Gastrocnemius medialis (tissue), 4 donors: Measurements from ENCODE around the gene LEP. TPM values are rescaled to one million over a fixed set of nuclear protein-coding genes. Genes with fewer than 3 reads are reported as not detected.
"Not testable (repeated sequence)": the region's sequence is repeated elsewhere in the genome, so short reads cannot be mapped to it uniquely, and the experiment has no call there.

Experiments
- ATAC-seq, 2 donors: fragments of 150-250 bp; one replicate each; pipeline ENCODE4 v1.9.1; 2016
- DNase-seq, 2 donors: peaks; one replicate each; pipeline ENCODE4 v3.0.0-alpha.2; 2019
- H3K27ac ChIP-seq, 4 donors: fragments of 200-600 bp; sonication (generic); 1 replicate in 1 of 4; 2 replicates in 3 of 4; pipeline ENCODE4 v1.5.1; 2016 to 2018; ENCODE audit warnings: mild to moderate bottlenecking in 2 of 4, moderate library complexity in 1 of 4
- H3K27me3 ChIP-seq, 3 donors: fragments of 200-600 bp; sonication (generic) in 2 of 3; 1 replicate in 1 of 3; 2 replicates in 2 of 3; pipeline versions ENCODE4 v1.5.1 to v1.6.0; 2016 to 2019; ENCODE audit warnings: mild to moderate bottlenecking in 1 of 3, moderate library complexity in 1 of 3
- H3K36me3 ChIP-seq, 2 donors: fragments of 200-600 bp; sonication (generic) in 1 of 2; one replicate each; pipeline ENCODE4 v1.5.1; 2017 to 2018
- H3K4me1 ChIP-seq, 2 donors: fragments of 200-600 bp; sonication (generic) in 1 of 2; one replicate each; pipeline ENCODE4 v1.5.1; 2016 to 2017; ENCODE audit warnings: mild to moderate bottlenecking in 2 of 2
- H3K4me3 ChIP-seq, 4 donors: fragments of 200-600 bp; sonication (generic) in 3 of 4; 1 replicate in 1 of 4; 2 replicates in 3 of 4; pipeline ENCODE4 v1.5.1; 2016 to 2019; ENCODE audit warnings: mild to moderate bottlenecking in 2 of 4
- H3K9me3 ChIP-seq, 3 donors: fragments of 200-600 bp; sonication (generic) in 2 of 3; 1 replicate in 1 of 3; 2 replicates in 2 of 3; pipeline ENCODE4 v1.5.1; 2016 to 2019
- POLR2A ChIP-seq, 2 donors: fragments of 450-650 bp; IDR thresholded peaks; one replicate each; pipeline ENCODE4 v1.6.1; 2017; ENCODE audit warnings: antibody characterized with exemption in 2 of 2, mild to moderate bottlenecking in 2 of 2, moderate library complexity in 2 of 2
- in situ Hi-C, 4 donors: fragments of 200-750 bp; cut with MboI; loops; one replicate each; pipeline versions ENCODE4 v1.15.0 to v1.8.0; 2017; ENCODE audit warnings: low sequenced_read_pairs in 4 of 4
- intact Hi-C: fragments of 100-400 bp; cut with DNase I; formaldehyde crosslinking; loops from one replicate; pipeline ENCODE4 v1.15.1; 2023; ENCODE audit warnings: low total_unique reads
- total RNA-seq, 4 donors: library from RNA; depleted of rRNA; stranded (reverse); fragments of >200 nt; gene quantifications; one replicate each; pipeline versions ENCODE4 v1.1.0 to v1.2.3, GENCODE V29; 2016
- TF ChIP-seq, protein P1 (sequence below), 5 experiments: fragments of 450-650 bp in 3 of 5; fragments of 200-600 bp in 2 of 5; sonication (generic) in 2 of 5; IDR thresholded peaks in 4 of 5; conservative IDR thresholded peaks in 1 of 5; 1 replicate in 4 of 5; 2 replicates in 1 of 5; pipeline ENCODE4 v1.5.1; 2016 to 2019; ENCODE audit warnings: antibody characterized with exemption in 5 of 5, mild to moderate bottlenecking in 3 of 5, moderate library complexity in 3 of 5

Gene LEP
- total RNA-seq, 4 donors from 2014 or later = 0.11 to 0.46 TPM; not detected in 2

DNA sequence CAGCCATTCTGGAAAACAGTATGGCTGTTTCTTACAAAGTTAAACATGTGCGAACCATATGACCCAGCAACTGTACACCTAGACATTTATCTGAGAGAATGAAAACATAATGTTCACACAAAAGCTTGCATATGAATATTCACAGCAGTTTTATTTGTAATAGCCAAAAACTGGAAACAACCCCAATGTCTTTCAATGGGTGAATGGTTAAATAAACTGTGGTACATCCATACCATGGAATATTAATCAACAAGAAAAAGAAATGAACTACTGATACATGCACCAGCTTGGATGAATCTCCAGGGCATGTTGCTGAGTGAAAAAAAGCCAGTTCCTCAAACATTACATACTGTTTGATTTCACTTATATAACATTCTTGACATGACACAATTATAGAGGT lies 37.3 kb downstream of the LEP start:
- no peaks in the 10 kb centered on the region for H3K9me3 ChIP-seq
- no peaks in the 10 kb centered on the region for H3K4me1 ChIP-seq
- intact Hi-C loops = no loop called here
- DNase-seq (no peak), ATAC-seq (no peak)
- peaks cover 0 to 6% of the 10 kb centered on the region in 2 donors for H3K36me3 ChIP-seq
- no peak overlapping the region for H3K4me3 ChIP-seq
- no peaks in the 10 kb centered on the region for H3K27me3 ChIP-seq
- in situ Hi-C loops = no loop called here
- no peak for TF ChIP-seq POLR2A (IDR thresholded peaks at IDR 0.05)
- TF ChIP-seq, protein P1, sequence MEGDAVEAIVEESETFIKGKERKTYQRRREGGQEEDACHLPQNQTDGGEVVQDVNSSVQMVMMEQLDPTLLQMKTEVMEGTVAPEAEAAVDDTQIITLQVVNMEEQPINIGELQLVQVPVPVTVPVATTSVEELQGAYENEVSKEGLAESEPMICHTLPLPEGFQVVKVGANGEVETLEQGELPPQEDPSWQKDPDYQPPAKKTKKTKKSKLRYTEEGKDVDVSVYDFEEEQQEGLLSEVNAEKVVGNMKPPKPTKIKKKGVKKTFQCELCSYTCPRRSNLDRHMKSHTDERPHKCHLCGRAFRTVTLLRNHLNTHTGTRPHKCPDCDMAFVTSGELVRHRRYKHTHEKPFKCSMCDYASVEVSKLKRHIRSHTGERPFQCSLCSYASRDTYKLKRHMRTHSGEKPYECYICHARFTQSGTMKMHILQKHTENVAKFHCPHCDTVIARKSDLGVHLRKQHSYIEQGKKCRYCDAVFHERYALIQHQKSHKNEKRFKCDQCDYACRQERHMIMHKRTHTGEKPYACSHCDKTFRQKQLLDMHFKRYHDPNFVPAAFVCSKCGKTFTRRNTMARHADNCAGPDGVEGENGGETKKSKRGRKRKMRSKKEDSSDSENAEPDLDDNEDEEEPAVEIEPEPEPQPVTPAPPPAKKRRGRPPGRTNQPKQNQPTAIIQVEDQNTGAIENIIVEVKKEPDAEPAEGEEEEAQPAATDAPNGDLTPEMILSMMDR (IDR thresholded peaks at IDR 0.05 in 4 of 5, conservative IDR thresholded peaks at IDR 0.05 in 1 of 5) = no peak
- no peak overlapping the region for H3K27ac ChIP-seq

DNA sequence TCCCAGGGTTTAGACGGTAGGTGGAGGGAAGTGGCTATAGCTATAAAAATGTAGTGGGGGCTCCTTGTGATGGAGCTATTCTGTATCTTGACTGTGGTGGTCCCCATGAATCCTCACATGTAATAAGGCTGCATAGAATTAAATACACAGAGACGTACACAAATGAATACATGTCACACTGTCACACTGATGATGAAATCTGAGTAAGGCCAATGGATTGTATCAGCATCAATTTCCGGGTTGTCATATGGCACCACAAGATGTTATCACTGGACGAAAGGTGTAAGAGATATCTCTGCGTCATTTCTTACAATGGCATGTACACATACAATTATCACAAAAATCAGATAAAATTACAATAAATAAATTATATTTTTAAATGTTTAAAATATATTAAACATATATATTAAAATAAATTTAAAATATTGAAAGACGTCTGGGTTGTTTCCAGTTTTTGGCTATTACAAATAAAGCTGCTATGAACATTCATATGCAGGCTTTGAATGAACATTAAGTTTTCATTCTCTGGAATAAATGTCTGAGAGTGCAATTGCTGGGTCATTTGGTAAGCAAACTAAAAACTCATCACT lies 38.1 kb downstream of the LEP start:
- DNase-seq = no peak
- Histone ChIP-seq H3K4me3 (no peak overlapping the region), H3K27me3 (no peaks in the 10 kb centered on the region), H3K9me3 (no peaks in the 10 kb centered on the region), H3K27ac (no peak overlapping the region), H3K36me3 (peaks cover 0 to 6% of the 10 kb centered on the region in 2 donors), H3K4me1 (no peaks in the 10 kb centered on the region)
- TF ChIP-seq, protein P1 (IDR thresholded peaks at IDR 0.05 in 4 of 5, conservative IDR thresholded peaks at IDR 0.05 in 1 of 5) = no peak
- no peak for TF ChIP-seq POLR2A (IDR thresholded peaks at IDR 0.05)
- in situ Hi-C loops (no loop called here), intact Hi-C loops (no loop called here)
- ATAC-seq = no peak

DNA sequence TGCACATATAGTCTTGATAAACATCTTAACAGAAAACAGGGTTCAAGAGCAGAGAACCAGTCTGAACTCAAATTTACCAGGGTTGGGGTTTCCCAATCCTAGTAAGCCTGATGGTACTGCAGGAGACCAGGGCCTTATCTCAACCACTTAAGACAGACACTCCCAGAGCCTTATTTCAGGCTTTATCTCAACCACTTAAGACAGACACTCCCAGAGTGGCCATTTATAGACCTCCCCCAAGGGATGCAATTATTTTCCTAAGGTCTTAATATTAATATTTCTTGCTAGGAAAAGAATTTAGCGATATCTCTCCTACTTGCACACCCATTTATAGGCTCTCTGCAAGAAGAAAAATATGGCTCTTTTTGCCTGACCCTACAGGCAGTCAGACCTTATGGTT lies 39.4 kb downstream of the LEP start:
- in situ Hi-C loops, H3K27me3 ChIP-seq, DNase-seq, H3K4me3 ChIP-seq, ATAC-seq, H3K36me3 ChIP-seq, intact Hi-C loops, H3K4me1 ChIP-seq, H3K27ac ChIP-seq, H3K9me3 ChIP-seq: not testable (repeated sequence)

DNA sequence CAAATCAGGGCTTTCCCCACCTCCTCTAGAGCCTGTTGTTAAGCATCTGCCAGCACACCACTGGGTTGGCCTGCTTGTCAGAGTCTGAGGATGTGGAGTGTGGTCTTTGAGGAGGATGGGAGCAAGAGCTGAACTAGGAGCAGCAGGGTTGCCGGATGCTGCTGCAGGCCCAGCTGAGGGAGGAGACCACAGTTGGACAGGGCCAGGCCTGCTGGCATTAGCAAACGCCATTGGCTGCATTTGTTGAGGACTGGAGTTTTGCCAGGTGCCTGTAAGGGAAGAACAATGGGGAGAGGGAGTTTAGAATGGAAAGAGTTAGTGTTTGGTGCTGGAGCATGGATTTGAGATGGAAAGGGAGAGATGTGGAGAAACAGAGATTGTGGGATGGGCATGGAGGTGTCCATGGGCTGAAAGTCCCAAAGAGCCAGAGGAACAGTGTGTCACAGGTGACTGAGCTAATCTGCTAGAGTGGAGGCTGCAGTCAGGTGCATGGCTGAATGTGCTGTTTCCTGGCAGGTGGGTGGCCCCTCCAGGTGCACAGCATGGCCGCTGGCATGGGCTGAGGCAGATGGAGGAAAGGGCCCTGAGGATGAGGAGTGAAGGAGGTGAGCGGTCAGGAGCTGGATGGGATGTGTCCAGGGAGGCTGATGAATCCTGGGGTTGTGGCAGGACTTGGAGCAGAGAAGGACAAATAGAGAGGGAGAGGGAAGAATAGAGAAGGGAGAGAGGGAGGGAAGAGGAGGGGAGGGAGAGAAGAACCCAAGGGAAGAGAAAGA lies 40.7 kb downstream of the LEP start:
- intact Hi-C loops = no loop called here
- in situ Hi-C loops = no loop called here
- no peaks in the 10 kb centered on the region for H3K27me3 ChIP-seq
- DNase-seq (no peak), ATAC-seq (no peak)
- TF ChIP-seq, protein P1 (IDR thresholded peaks at IDR 0.05 in 4 of 5, conservative IDR thresholded peaks at IDR 0.05 in 1 of 5) = no peak
- no peak for TF ChIP-seq POLR2A (IDR thresholded peaks at IDR 0.05)
- peaks cover 0 to 6% of the 10 kb centered on the region in 2 donors for H3K36me3 ChIP-seq
- H3K27ac ChIP-seq = no peak overlapping the region
- H3K9me3 ChIP-seq = no peaks in the 10 kb centered on the region
- no peak overlapping the region for H3K4me3 ChIP-seq
- H3K4me1 ChIP-seq = no peaks in the 10 kb centered on the region

DNA sequence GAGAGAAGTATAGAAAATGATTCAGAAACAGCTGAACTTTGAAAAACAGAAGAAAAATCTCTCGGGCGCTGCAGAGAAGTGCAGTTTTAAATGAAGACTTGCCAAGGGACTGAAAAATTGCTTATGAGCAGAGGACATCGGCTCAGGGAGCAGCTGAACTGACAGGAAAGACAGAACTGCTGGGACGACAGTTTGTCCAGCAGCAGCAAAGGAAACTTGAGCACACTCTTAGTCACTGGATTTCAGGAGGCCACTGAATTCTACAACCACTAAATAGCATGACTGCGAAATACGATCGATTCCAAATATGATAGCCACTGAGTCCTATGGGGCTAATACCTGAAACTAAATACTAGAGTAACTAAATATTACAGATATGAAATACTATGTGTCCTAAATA lies 43.0 kb downstream of the LEP start:
- in situ Hi-C loops = no loop called here
- Histone ChIP-seq H3K9me3 (no peaks in the 10 kb centered on the region), H3K27ac (no peak overlapping the region), H3K4me1 (no peaks in the 10 kb centered on the region), H3K27me3 (no peaks in the 10 kb centered on the region), H3K36me3 (peaks cover 0 to 6% of the 10 kb centered on the region in 2 donors), H3K4me3 (no peak overlapping the region)
- DNase-seq (no peak), ATAC-seq (no peak)
- TF ChIP-seq, protein P1 (IDR thresholded peaks at IDR 0.05 in 4 of 5, conservative IDR thresholded peaks at IDR 0.05 in 1 of 5) = no peak
- no peak for TF ChIP-seq POLR2A (IDR thresholded peaks at IDR 0.05)
- intact Hi-C loops = no loop called here
